Measurements from ENCODE around the gene SMIM29.

DNA sequence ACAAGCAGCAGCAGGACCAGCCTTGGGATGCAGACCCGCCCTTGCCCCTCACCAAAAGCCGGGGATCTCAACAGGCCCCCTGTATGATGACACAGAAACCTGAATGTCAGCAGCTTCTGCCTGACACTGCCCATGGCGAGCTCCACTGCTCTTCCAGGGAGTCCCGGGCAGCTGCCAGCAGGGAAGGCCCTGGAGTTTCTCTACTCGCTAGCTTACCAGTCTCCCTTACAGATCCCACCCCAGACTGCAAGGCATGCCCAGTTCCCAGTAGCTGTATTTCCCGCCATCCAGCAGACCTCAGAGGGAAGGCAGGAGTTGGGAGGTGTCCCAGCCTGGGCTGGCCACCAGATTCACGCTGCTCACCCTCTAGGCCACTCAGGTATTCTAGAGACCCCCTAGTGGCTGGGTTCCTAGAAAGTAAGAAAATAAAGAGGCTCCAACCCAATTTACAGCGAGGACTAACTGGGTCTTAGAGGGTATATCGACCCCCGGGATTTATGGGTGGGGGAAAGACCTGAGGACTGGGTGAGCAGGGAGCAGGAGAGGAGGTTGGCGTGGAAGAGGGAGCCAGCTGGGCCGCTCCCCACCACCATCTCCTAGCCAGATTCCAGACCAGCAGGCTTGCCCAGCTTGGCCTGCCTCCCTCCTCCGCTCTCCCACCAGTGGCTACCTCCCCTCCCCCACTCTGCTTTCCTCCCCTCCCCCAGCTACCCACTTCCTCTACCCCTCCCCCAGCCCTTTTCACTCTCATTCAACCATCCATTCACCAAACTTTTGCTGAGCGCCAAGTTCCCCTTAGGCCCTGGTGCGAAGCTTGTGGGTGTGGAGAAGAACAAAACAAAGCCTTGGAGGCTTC lies 21.8 kb downstream of the SMIM29 start:
- TF ChIP-seq, protein P1, sequence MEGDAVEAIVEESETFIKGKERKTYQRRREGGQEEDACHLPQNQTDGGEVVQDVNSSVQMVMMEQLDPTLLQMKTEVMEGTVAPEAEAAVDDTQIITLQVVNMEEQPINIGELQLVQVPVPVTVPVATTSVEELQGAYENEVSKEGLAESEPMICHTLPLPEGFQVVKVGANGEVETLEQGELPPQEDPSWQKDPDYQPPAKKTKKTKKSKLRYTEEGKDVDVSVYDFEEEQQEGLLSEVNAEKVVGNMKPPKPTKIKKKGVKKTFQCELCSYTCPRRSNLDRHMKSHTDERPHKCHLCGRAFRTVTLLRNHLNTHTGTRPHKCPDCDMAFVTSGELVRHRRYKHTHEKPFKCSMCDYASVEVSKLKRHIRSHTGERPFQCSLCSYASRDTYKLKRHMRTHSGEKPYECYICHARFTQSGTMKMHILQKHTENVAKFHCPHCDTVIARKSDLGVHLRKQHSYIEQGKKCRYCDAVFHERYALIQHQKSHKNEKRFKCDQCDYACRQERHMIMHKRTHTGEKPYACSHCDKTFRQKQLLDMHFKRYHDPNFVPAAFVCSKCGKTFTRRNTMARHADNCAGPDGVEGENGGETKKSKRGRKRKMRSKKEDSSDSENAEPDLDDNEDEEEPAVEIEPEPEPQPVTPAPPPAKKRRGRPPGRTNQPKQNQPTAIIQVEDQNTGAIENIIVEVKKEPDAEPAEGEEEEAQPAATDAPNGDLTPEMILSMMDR (conservative IDR thresholded peaks at IDR 0.05; ENCODE audit: low read depth in 2 of 2) = peak in 1 of 2 experiments; percentile 41; a peak in 3 of 4 replicates
- TF ChIP-seq POLR2AphosphoS5 (IDR thresholded peaks at IDR 0.05; ENCODE audit: low read depth) (no peak), EZH2 (IDR thresholded peaks at IDR 0.05; ENCODE audit: low read depth, unreplicated experiment) (no peak), EZH2phosphoT487 (IDR thresholded peaks at IDR 0.05; ENCODE audit: unreplicated experiment) (no peak)
- TF ChIP-seq, protein P2, sequence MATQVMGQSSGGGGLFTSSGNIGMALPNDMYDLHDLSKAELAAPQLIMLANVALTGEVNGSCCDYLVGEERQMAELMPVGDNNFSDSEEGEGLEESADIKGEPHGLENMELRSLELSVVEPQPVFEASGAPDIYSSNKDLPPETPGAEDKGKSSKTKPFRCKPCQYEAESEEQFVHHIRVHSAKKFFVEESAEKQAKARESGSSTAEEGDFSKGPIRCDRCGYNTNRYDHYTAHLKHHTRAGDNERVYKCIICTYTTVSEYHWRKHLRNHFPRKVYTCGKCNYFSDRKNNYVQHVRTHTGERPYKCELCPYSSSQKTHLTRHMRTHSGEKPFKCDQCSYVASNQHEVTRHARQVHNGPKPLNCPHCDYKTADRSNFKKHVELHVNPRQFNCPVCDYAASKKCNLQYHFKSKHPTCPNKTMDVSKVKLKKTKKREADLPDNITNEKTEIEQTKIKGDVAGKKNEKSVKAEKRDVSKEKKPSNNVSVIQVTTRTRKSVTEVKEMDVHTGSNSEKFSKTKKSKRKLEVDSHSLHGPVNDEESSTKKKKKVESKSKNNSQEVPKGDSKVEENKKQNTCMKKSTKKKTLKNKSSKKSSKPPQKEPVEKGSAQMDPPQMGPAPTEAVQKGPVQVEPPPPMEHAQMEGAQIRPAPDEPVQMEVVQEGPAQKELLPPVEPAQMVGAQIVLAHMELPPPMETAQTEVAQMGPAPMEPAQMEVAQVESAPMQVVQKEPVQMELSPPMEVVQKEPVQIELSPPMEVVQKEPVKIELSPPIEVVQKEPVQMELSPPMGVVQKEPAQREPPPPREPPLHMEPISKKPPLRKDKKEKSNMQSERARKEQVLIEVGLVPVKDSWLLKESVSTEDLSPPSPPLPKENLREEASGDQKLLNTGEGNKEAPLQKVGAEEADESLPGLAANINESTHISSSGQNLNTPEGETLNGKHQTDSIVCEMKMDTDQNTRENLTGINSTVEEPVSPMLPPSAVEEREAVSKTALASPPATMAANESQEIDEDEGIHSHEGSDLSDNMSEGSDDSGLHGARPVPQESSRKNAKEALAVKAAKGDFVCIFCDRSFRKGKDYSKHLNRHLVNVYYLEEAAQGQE (IDR thresholded peaks at IDR 0.05; ENCODE audit: unreplicated experiment) = no peak

All from GM23338 (cell line).